Mesendoderm (in vitro differentiated cells): Measurements from ENCODE around the gene KIAA1549.

Source experiments
- DNase-seq: peaks from one replicate; pipeline ENCODE4 v3.0.0; 2013
- H2AK5ac ChIP-seq: 2 replicates; pipeline ENCODE4 v1.6.1; 2013; ENCODE audit warnings: low read length, inconsistent platforms
- H2BK120ac ChIP-seq: 2 replicates; pipeline ENCODE4 v1.6.1; 2013; ENCODE audit warnings: low read depth, mild to moderate bottlenecking, low read length, moderate library complexity, mixed read lengths
- H2BK15ac ChIP-seq: replicated peaks from 2 replicates; pipeline ENCODE4 v1.6.1; 2013; ENCODE audit warnings: low read depth, mild to moderate bottlenecking, moderate library complexity
- H2BK5ac ChIP-seq: 2 replicates; pipeline ENCODE4 v1.6.1; 2013; ENCODE audit warnings: low read length, inconsistent platforms
- H3K18ac ChIP-seq: 2 replicates; pipeline ENCODE4 v1.6.1; 2013; ENCODE audit warnings: mild to moderate bottlenecking, low read length, mixed read lengths
- H3K23ac ChIP-seq: one replicate; pipeline ENCODE4 v1.6.1; 2013; ENCODE audit warnings: low read length
- H3K27ac ChIP-seq: 2 replicates; pipeline ENCODE4 v1.5.1; 2013; ENCODE audit warnings: low read depth, mild to moderate bottlenecking, inconsistent platforms, low read length, moderate library complexity
- H3K27me3 ChIP-seq: 2 replicates; pipeline ENCODE4 v1.6.1; 2013; ENCODE audit warnings: low read length, control low read depth, mild to moderate bottlenecking, inconsistent platforms; ENCODE audit not compliant: insufficient read depth, poor library complexity
- H3K36me3 ChIP-seq: 2 replicates; pipeline ENCODE4 v1.6.1; 2013; ENCODE audit warnings: low read length, inconsistent platforms; ENCODE audit not compliant: control insufficient read depth, insufficient read depth
- H3K4ac ChIP-seq: one replicate; pipeline ENCODE4 v1.6.1; 2013; ENCODE audit warnings: low read depth, mild to moderate bottlenecking, low read length, moderate library complexity
- H3K4me1 ChIP-seq: 2 replicates; pipeline ENCODE4 v1.6.1; 2013; ENCODE audit warnings: low read depth, low read length, inconsistent platforms; ENCODE audit not compliant: control insufficient read depth
- H3K4me2 ChIP-seq: 2 replicates; pipeline ENCODE4 v1.6.1; 2013; ENCODE audit warnings: low read length
- H3K4me3 ChIP-seq: 2 replicates; pipeline ENCODE4 v1.5.1; 2013; ENCODE audit warnings: mild to moderate bottlenecking, low read length
- H3K56ac ChIP-seq: one replicate; pipeline ENCODE4 v1.6.1; 2013; ENCODE audit warnings: low read length
- H3K79me1 ChIP-seq: 2 replicates; pipeline ENCODE4 v1.6.1; 2013; ENCODE audit warnings: low read length, inconsistent platforms
- H3K79me2 ChIP-seq: 2 replicates; pipeline ENCODE4 v1.6.1; 2013; ENCODE audit warnings: mild to moderate bottlenecking, low read length; ENCODE audit not compliant: control insufficient read depth, insufficient read depth
- H3K9ac ChIP-seq: 2 replicates; pipeline ENCODE4 v1.6.1; 2013; ENCODE audit warnings: low read length, inconsistent platforms
- H4K5ac ChIP-seq: one replicate; pipeline ENCODE4 v1.6.1; 2013; ENCODE audit warnings: low read length
- H4K8ac ChIP-seq: one replicate; pipeline ENCODE4 v1.6.1; 2013; ENCODE audit warnings: low read depth, mild to moderate bottlenecking, control low read depth, low read length, moderate library complexity
- whole genome bisulfite sequencing: extraction: QIAGEN DNeasy Blood & Tissue Kit; methylation state at CpG from one replicate; pipeline ENCODE4 v1.1.7; 2013; ENCODE audit warnings: low lambda C conversion rate, missing lambda C conversion rate; ENCODE audit not compliant: insufficient coverage; ENCODE audit errors: extremely low coverage; 5-methylcytosine and 5-hydroxymethylcytosine counted together

Gene KIAA1549

DNA sequence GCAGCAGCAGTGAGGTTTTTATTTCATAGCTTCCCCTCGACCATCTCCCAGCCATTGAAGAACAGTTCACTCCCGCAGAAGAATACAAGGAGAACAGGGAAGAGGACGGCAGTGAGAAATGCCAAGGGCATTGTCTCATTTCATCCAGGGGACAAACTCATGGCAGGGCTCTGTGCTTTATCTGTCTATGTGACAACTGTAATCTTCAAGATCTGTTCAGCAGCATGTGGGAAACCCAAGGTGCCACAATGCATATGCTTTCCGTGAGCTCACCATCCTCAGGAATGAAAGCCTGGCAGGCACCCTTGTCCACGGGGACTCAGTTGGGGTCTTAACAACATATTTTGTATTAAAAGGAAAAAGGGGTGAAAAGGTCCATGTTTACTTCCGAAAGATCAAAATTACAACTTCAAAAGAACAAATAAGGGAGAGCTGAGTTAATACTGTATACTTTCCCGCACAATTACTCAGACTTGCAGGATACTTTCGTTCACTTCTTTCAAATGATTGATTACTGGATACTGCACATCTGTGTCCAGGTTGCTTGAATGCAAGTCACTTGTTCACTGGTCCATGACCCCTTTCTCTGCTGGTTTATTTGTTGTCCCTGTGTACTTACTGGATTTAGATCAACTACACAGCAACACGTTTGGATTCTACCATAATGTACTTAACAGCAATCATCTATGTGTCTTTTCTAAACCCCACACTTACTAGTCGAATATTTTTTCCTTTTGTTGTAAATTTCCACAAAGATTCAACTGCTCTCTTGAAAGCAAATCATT is 93.1 kb downstream of the KIAA1549 start:
- Histone ChIP-seq H3K27me3 (no peaks in the 10 kb centered on the region), H4K5ac (no peak overlapping the region), H3K4me3 (no peak overlapping the region), H2BK15ac (no peak overlapping the region), H3K79me1 (no peaks in the 10 kb centered on the region), H2BK5ac (no peak overlapping the region), H3K79me2 (no peaks in the 10 kb centered on the region), H3K56ac (no peak overlapping the region), H3K36me3 (no peaks in the 10 kb centered on the region), H3K9ac (no peak overlapping the region), H4K8ac (no peak overlapping the region), H2AK5ac (no peak overlapping the region), H3K27ac (no peak overlapping the region), H3K4me2 (no peak overlapping the region), H2BK120ac (no peak overlapping the region), H3K18ac (no peak overlapping the region), H3K23ac (no peak overlapping the region), H3K4ac (no peak overlapping the region), H3K4me1 (no peaks in the 10 kb centered on the region)
- DNase-seq, result peak; percentile 78
- WGBS, result no CpG with 5 or more reads among the region's 10 CpGs

- no peaks in the 10 kb centered on the region for H3K36me3 ChIP-seq
- H2BK15ac ChIP-seq, result no peak overlapping the region
- WGBS, result 83% methylated on average over 1 of the region's 9 CpGs
- no peaks in the 10 kb centered on the region for H3K27me3 ChIP-seq
- no peaks in the 10 kb centered on the region for H3K79me2 ChIP-seq
- no peak overlapping the region for H3K23ac ChIP-seq
- H3K4me2 ChIP-seq, result no peak overlapping the region
- no peak overlapping the region for H2BK5ac ChIP-seq
- H3K56ac ChIP-seq, result no peak overlapping the region
- no peak overlapping the region for H3K9ac ChIP-seq
- DNase-seq, result no peak
- H3K27ac ChIP-seq, result no peak overlapping the region
- no peaks in the 10 kb centered on the region for H3K79me1 ChIP-seq
- no peak overlapping the region for H4K5ac ChIP-seq
- H3K4me3 ChIP-seq, result no peak overlapping the region
- H2AK5ac ChIP-seq, result no peak overlapping the region
- H2BK120ac ChIP-seq, result no peak overlapping the region
- H3K18ac ChIP-seq, result no peak overlapping the region
- no peaks in the 10 kb centered on the region for H3K4me1 ChIP-seq
- no peak overlapping the region for H4K8ac ChIP-seq
- no peak overlapping the region for H3K4ac ChIP-seq
Observed at GRCh38 chr7:138887085-138887710, 94.0 kb downstream of the KIAA1549 start.

- no peak overlapping the region for H4K8ac ChIP-seq
- no CpG with 5 or more reads among the region's 4 CpGs for WGBS
Observed at GRCh38 chr7:138886501-138886917, 94.7 kb downstream of the KIAA1549 start.

DNA sequence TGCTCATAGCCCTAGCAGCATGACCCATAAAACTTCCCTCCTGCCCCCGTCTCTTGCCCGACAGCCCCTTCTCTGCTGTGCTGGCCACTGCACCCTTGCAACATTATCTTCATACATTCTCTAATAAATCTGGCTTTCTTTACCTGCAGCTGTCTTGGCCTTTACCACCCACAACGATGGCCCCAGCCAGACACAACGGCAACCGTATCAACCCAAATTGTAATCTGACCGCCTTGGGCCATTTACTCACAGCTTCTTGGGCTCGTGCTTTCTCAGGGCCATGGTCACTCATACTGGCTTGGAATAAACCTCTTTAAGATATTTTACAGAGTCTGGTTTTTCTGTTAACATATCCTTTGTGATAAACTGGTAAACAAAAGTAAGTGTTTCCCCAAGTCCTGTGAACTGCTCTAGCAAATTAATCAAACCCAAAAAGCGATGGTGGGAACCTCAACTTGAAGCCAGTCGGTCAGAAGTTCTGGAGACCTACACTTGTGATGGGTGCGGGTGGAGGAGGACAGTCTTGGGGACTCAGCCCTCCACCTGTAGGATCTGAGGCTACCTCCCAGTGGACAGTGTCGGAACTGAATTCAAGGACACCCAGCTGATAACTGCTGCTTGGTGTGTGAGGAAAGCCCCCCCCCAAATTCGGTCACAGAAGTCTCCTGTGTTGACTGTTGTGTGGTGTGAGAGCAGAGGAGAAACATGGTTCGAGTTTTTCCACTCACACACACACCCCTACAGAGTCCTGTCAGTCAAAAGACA is 95.6 kb downstream of the KIAA1549 start:
- no peak overlapping the region for H2BK15ac ChIP-seq
- H2BK120ac ChIP-seq, result no peak overlapping the region
- no CpG with 5 or more reads among the region's 13 CpGs for WGBS
- no peaks in the 10 kb centered on the region for H3K36me3 ChIP-seq
- H3K56ac ChIP-seq, result no peak overlapping the region
- H2AK5ac ChIP-seq, result no peak overlapping the region
- no peak overlapping the region for H2BK5ac ChIP-seq
- no peak overlapping the region for H3K27ac ChIP-seq
- H3K79me1 ChIP-seq, result no peaks in the 10 kb centered on the region
- H3K4me3 ChIP-seq, result no peak overlapping the region
- no peak overlapping the region for H3K18ac ChIP-seq
- no peak overlapping the region for H3K23ac ChIP-seq
- no peaks in the 10 kb centered on the region for H3K79me2 ChIP-seq
- H3K9ac ChIP-seq, result no peak overlapping the region
- peak; percentile 55 for DNase-seq
- H3K27me3 ChIP-seq, result no peaks in the 10 kb centered on the region
- no peaks in the 10 kb centered on the region for H3K4me1 ChIP-seq
- no peak overlapping the region for H3K4ac ChIP-seq
- no peak overlapping the region for H3K4me2 ChIP-seq
- H4K5ac ChIP-seq, result no peak overlapping the region
- H4K8ac ChIP-seq, result no peak overlapping the region

More at GRCh38 chr7:138886501-138886917, 94.7 kb downstream of the KIAA1549 start:
- H3K4me1 ChIP-seq, result no peaks in the 10 kb centered on the region
- H3K56ac ChIP-seq, result no peak overlapping the region
- H2BK15ac ChIP-seq, result no peak overlapping the region
- H3K23ac ChIP-seq, result no peak overlapping the region
- H3K36me3 ChIP-seq, result no peaks in the 10 kb centered on the region
- no peak overlapping the region for H3K4me2 ChIP-seq
- H2AK5ac ChIP-seq, result no peak overlapping the region
- H3K27me3 ChIP-seq, result no peaks in the 10 kb centered on the region
- H2BK120ac ChIP-seq, result no peak overlapping the region
- H3K18ac ChIP-seq, result no peak overlapping the region
- H3K79me2 ChIP-seq, result no peaks in the 10 kb centered on the region
- H3K79me1 ChIP-seq, result no peaks in the 10 kb centered on the region
- H3K4me3 ChIP-seq, result no peak overlapping the region
- H4K5ac ChIP-seq, result no peak overlapping the region
- H3K27ac ChIP-seq, result no peak overlapping the region
- no peak for DNase-seq
- H2BK5ac ChIP-seq, result no peak overlapping the region
- no peak overlapping the region for H3K4ac ChIP-seq
- H3K9ac ChIP-seq, result no peak overlapping the region

DNA sequence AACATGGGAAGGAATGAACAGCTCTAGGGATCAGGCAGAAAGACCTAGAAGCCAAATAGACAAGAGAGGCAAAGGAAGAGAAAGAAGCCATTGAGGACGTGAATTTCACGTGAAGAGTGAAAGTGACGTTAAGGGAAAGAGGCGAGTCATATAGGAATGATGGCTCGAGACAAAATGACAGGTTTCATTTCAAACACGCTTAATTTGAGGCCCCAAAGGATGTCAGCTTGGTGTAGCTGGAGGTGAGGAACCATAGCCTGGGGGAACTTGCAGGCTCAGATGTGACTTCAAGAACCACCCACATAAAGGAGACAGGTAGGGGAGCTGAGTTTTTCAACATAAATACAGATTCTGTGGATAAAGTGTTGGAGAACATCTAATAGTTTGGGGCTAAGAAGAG is 98.9 kb downstream of the KIAA1549 start:
- no peak overlapping the region for H2BK120ac ChIP-seq
- no peaks in the 10 kb centered on the region for H3K79me1 ChIP-seq
- H2BK15ac ChIP-seq, result no peak overlapping the region
- no peak overlapping the region for H3K56ac ChIP-seq
- H3K4me2 ChIP-seq, result no peak overlapping the region
- DNase-seq, result no peak
- no peak overlapping the region for H4K8ac ChIP-seq
- H3K27me3 ChIP-seq, result no peaks in the 10 kb centered on the region
- no peaks in the 10 kb centered on the region for H3K36me3 ChIP-seq
- no peak overlapping the region for H3K4me3 ChIP-seq
- WGBS, result no CpG with 5 or more reads among the region's 6 CpGs
- H3K27ac ChIP-seq, result no peak overlapping the region
- H3K18ac ChIP-seq, result no peak overlapping the region
- H3K79me2 ChIP-seq, result no peaks in the 10 kb centered on the region
- no peak overlapping the region for H3K23ac ChIP-seq
- no peak overlapping the region for H2BK5ac ChIP-seq
- no peak overlapping the region for H3K4ac ChIP-seq
- no peak overlapping the region for H3K9ac ChIP-seq
- no peak overlapping the region for H4K5ac ChIP-seq
- no peak overlapping the region for H2AK5ac ChIP-seq
- no peaks in the 10 kb centered on the region for H3K4me1 ChIP-seq
